Pulmonary artery endothelial cell (primary cell): ENCODE data around the gene ADRA2A. TPM values are rescaled to one million over a fixed set of nuclear protein-coding genes. Genes with fewer than 3 reads are reported as not detected.

Experiments used
- DNase-seq: peaks from one replicate; pipeline ENCODE4 v3.0.0-alpha.2; 2011; ENCODE audit warnings: low read depth, low spot score
- total RNA-seq: library from RNA; depleted of rRNA; stranded (reverse); fragments of >200 nt; gene quantifications from 2 replicates; pipeline ENCODE4 v1.2.3, GENCODE V29; 2014

ADRA2A gene
- total RNA-seq, 1 donor from 2014 or later, result 0.13 TPM

GRCh38 chr10:111083222-111084095 is 6.6 kb downstream of the ADRA2A start:
- DNase-seq, result no peak

DNA sequence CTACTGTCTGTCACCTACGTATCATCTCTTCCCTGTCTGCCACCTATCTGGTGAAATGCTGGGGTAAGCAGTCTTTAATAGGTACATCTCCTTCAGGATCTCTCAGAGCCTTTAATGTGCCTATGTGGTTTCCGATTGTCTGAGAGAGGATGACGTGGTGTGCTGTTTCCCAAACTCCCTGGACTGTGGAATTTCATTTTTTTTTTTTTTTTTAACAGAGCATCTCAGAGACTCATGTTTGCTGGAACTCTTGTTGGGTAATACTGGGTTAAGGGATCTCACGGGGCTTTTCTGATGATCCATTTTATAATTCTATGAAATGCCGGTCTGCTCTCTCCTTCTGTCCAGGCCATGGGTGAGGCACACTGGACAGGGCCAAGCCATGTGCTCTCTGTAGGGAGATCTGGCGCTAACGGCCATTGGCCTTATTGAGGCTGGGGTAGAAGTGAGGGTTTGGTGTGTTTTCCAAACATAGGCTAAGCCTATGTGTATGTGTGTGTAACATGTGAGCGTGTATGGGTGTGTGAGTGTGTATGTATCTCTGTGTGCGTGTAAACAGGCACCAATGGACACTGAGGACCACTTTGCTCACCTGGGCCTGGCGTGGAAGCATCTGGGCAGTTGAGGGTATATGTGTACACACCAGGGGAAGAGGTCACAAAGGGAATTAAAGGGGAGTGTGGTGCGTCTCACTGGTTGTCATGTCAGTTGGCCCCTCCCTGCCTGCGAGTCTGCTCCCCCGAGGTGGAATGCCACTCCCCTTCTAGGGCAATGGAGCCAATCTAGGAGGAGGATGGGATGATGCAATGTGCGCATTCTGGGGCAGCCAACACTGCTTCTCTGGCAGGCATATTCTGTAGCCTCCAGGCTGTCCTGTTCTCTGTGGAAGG is 7.8 kb downstream of the ADRA2A start:
- no peak for DNase-seq

DNA sequence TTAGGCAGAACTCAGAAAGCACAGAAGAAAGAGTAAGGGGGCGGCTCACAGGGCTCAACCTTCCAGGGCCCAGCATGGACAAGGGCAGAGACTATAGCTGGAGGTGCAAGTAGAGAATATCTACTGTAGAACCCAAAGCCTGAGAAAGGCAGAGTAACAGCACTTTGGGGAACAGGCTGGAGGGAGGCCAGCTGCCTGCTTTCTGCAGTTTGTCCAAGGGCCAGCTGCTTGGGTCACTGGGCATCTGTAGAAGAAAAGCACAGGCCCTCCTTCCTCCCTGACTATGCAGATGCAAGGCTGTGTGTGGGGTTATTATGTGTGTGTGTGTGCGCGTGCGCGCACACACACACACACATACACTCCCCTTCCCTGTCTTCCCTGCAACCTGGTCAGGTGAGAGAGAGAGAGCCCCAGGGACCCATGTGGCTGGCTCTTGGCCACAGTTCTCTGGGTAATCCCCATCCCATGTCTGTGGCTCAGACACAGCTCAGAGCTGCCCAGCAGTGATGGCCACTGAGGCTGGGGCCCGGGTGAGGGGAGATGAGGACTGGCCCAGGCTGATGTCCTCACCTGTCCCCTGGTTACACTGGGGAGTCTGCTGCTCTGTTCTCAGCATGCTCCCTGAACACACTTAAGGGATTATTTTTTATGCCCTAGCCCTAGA is 9.0 kb downstream of the ADRA2A start:
- DNase-seq, result no peak

- no peak for DNase-seq
Observed at GRCh38 chr10:111086574-111086973, 9.7 kb downstream of the ADRA2A start.

DNA sequence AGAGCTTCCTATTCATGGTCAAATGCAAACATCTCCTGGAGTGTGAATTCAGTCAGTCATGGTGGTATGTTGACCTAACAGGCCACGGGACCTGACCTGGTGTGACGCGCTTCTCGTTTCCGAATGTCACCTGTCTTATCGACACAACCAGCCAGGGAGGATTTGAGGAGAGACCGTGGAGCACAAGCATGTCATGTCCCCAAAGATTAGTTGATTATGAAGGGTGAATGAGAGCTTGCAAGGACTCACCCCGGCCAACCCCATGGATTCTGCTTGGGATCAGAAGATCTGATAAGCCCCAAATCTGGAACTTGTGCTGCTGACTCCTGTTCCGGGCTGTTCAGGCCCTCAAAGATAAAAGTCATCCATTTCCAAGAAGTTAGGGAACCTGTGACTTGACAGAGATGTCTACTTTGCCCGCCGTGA is 10.5 kb downstream of the ADRA2A start:
- DNase-seq, result no peak

DNA sequence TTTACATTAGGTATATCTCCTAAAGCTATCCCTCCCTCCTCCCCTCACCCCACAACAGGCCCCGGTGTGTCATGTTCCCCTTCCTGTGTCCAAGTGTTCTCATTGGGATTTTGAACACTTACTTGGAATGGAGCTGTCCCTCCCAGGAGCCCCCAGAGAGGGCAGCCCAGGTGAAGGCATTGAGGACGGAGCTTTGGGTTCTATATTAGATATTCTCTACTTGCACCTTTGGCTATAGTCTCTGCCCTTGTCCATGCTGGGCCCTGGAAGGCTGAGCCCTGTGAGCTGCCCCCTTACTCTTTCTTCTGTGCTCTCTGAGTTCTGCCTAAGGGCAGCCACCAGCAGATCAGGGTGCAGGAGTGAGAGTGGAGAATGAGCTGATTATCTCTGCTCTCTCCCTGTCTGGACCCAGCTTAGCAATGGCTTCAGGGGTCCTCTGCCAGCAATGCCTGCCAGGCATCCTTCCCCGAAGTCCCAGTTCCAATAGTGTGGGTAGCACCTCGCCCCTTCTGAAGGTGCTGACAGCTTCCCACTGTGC is 11.2 kb downstream of the ADRA2A start:
- DNase-seq, result no peak

- no peak for DNase-seq
Observed at GRCh38 chr10:111089293-111089692, 12.5 kb downstream of the ADRA2A start.

- DNase-seq, result no peak
Observed at GRCh38 chr10:111091833-111092232, 15.0 kb downstream of the ADRA2A start.

- no peak for DNase-seq
Observed at GRCh38 chr10:111093741-111094380, 17.0 kb downstream of the ADRA2A start.

- DNase-seq, result no peak
Observed at GRCh38 chr10:111098679-111099437, 22.0 kb downstream of the ADRA2A start.

- no peak for DNase-seq
Observed at GRCh38 chr10:111100198-111100597, 23.4 kb downstream of the ADRA2A start.

- DNase-seq, result no peak
Observed at GRCh38 chr10:111101796-111102195, 25.0 kb downstream of the ADRA2A start.

DNA sequence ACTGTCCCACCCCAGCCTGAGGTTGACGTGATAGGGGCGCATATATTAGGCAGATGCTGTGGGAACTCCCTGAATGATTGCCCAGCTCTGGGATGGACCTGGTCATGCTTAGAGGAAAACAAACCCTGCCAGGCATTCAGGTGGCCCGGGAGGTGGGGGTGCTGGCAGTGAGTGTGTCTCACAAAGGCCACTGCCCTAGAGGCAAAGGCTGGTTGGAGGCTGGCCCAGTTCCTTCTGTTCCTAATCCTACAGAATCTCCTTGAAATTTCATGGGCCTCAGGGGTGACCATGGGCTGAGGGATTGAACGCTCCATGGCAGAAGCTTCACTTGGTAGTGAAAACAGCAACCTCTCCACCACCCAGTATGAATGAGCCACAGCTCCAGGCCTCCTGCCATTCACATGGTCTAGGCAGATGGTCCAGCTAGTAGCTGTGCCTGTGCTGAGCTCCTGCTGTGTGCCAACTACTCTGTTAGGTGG is 25.6 kb downstream of the ADRA2A start:
- DNase-seq, result no peak

- no peak for DNase-seq
Observed at GRCh38 chr10:111103196-111103840, 26.5 kb downstream of the ADRA2A start.

- no peak for DNase-seq
Observed at GRCh38 chr10:111104811-111105210, 28.0 kb downstream of the ADRA2A start.

- DNase-seq, result no peak
Observed at GRCh38 chr10:111106081-111106480, 29.3 kb downstream of the ADRA2A start.

DNA sequence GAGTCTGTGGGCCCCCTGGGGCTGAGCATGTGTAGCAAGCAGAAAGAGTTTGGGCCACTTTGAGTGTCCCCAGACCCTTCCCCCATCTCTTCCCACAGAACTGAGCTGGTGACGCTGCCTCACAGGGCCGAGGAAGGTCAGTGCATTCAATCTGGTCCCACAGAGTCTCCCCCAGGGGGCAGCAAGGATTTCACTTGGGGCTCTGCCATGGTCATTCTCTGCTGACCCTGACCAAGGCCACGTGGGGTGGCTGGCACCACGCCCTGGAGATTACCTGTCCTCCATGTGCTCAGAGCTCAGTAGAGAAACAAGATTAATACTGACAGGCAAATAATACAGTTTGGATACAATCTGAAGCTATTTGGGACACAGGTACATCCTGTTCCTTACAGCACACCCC is 30.2 kb downstream of the ADRA2A start:
- DNase-seq, result no peak

GRCh38 chr10:111107846-111108245 is 31.0 kb downstream of the ADRA2A start:
- no peak for DNase-seq

- DNase-seq, result no peak
Observed at GRCh38 chr10:111108441-111108840, 31.6 kb downstream of the ADRA2A start.
